Measurements from ENCODE around the gene RHAG.
"Not testable (repeated sequence)": the region's sequence is repeated elsewhere in the genome, so short reads cannot be mapped to it uniquely, and the experiment has no call there.

RHAG gene

GRCh38 chr6:49635480-49635879, 1.2 kb downstream of the RHAG start:
- DNase-seq = no peak

- no peak for DNase-seq
Measured at GRCh38 chr6:49634836-49635218, 1.8 kb downstream of the RHAG start.

GRCh38 chr6:49634092-49634835, 2.4 kb downstream of the RHAG start:
- DNase-seq = no peak

- DNase-seq = no peak
Measured at GRCh38 chr6:49633541-49633940, 3.1 kb downstream of the RHAG start.

- DNase-seq = no peak
Measured at GRCh38 chr6:49632727-49633126, 3.9 kb downstream of the RHAG start.

GRCh38 chr6:49629485-49630088, 7.1 kb downstream of the RHAG start:
- not testable (repeated sequence) for DNase-seq

GRCh38 chr6:49626811-49627210, 9.8 kb downstream of the RHAG start:
- DNase-seq = no peak

GRCh38 chr6:49618257-49618656, 18.4 kb downstream of the RHAG start:
- no peak for DNase-seq

- DNase-seq = not testable (repeated sequence)
Measured at GRCh38 chr6:49614144-49614543, 22.5 kb downstream of the RHAG start.

- no peak for DNase-seq
Measured at GRCh38 chr6:49609285-49609684, 27.4 kb downstream of the RHAG start.

- not testable (repeated sequence) for DNase-seq
Measured at GRCh38 chr6:49608275-49608674, 28.4 kb downstream of the RHAG start.

GRCh38 chr6:49607391-49607982, 29.2 kb downstream of the RHAG start:
- DNase-seq = no peak

- no peak for DNase-seq
Measured at GRCh38 chr6:49606721-49607390, 29.8 kb downstream of the RHAG start.

- not testable (repeated sequence) for DNase-seq
Measured at GRCh38 chr6:49604080-49604479, 32.6 kb downstream of the RHAG start.

GRCh38 chr6:49587262-49587661, 49.4 kb downstream of the RHAG start:
- DNase-seq = not testable (repeated sequence)

GRCh38 chr6:49582529-49582928, 54.1 kb downstream of the RHAG start:
- no peak for DNase-seq

- DNase-seq = no peak
Measured at GRCh38 chr6:49579649-49580048, 57.0 kb downstream of the RHAG start.

GRCh38 chr6:49576618-49577017, 60.0 kb downstream of the RHAG start:
- no peak for DNase-seq

- DNase-seq = no peak
Measured at GRCh38 chr6:49570474-49571079, 66.1 kb downstream of the RHAG start.

GRCh38 chr6:49565855-49566254, 70.8 kb downstream of the RHAG start:
- no peak for DNase-seq

GRCh38 chr6:49565261-49565660, 71.4 kb downstream of the RHAG start:
- DNase-seq = no peak

GRCh38 chr6:49564552-49564951, 72.1 kb downstream of the RHAG start:
- DNase-seq = no peak

Data from activated CD4-positive, alpha-beta T cell treated with anti-CD3 and anti-CD28 coated beads for 1 hour (primary cell).